GM21381 (cell line): ENCODE measurements around the gene GRB2.
"Not testable (repeated sequence)": the region's sequence is repeated elsewhere in the genome, so short reads cannot be mapped to it uniquely, and the experiment has no call there.

Experiments used
- ATAC-seq: cut with Tn5 transposase; IDR thresholded peaks from one replicate; pipeline ENCODE4 v1.9.1; 2021; ENCODE audit warnings: mild to moderate bottlenecking, moderate library complexity; ENCODE audit not compliant: unreplicated experiment

GRB2 gene

GRCh38 chr17:75390982-75391381 is 14.5 kb downstream of the GRB2 start:
- no peak for ATAC-seq

- no peak for ATAC-seq
These were observed 16.9 kb downstream of the GRB2 start for GRCh38 chr17:75388476-75389030.

- ATAC-seq = no peak
These were observed 17.7 kb downstream of the GRB2 start for GRCh38 chr17:75387771-75388170.

GRCh38 chr17:75386430-75386829 is 19.0 kb downstream of the GRB2 start:
- ATAC-seq = no peak

GRCh38 chr17:75384751-75385150 is 20.7 kb downstream of the GRB2 start:
- no peak for ATAC-seq

GRCh38 chr17:75383842-75384195 is 21.7 kb downstream of the GRB2 start:
- ATAC-seq = no peak

- ATAC-seq = no peak
These were observed 24.7 kb downstream of the GRB2 start for GRCh38 chr17:75380750-75381149.

- ATAC-seq = no peak
These were observed 25.2 kb downstream of the GRB2 start for GRCh38 chr17:75380315-75380714.

GRCh38 chr17:75379426-75379825 is 26.1 kb downstream of the GRB2 start:
- ATAC-seq = not testable (repeated sequence)

GRCh38 chr17:75373280-75373679 is 32.2 kb downstream of the GRB2 start:
- no peak for ATAC-seq

- ATAC-seq = no peak
These were observed 33.5 kb downstream of the GRB2 start for GRCh38 chr17:75371981-75372380.

- no peak for ATAC-seq
These were observed 34.1 kb downstream of the GRB2 start for GRCh38 chr17:75371339-75371738.

- ATAC-seq = no peak
These were observed 35.1 kb downstream of the GRB2 start for GRCh38 chr17:75370286-75370915.

GRCh38 chr17:75367838-75368789 is 37.4 kb downstream of the GRB2 start:
- ATAC-seq = not testable (repeated sequence)

GRCh38 chr17:75367312-75367711 is 38.2 kb downstream of the GRB2 start:
- no peak for ATAC-seq

GRCh38 chr17:75366432-75366831 is 39.0 kb downstream of the GRB2 start:
- ATAC-seq = no peak

- ATAC-seq = no peak
These were observed 39.6 kb downstream of the GRB2 start for GRCh38 chr17:75365931-75366275.

- ATAC-seq = no peak
These were observed 40.2 kb downstream of the GRB2 start for GRCh38 chr17:75365009-75365930.

- no peak for ATAC-seq
These were observed 41.4 kb downstream of the GRB2 start for GRCh38 chr17:75364078-75364477.

- no peak for ATAC-seq
These were observed 43.5 kb downstream of the GRB2 start for GRCh38 chr17:75361996-75362395.

GRCh38 chr17:75361344-75361743 is 44.1 kb downstream of the GRB2 start:
- no peak for ATAC-seq
